ENCODE results near the gene HCN3. TPM values are rescaled to one million over a fixed set of nuclear protein-coding genes. Genes with fewer than 3 reads are reported as not detected.
A peak's percentile ranks its signal among the peaks of the same experiment; 100 is the strongest.

The HCN3 gene
- polyA plus RNA-seq, 1 donor from 2014 or later, result 53.2 TPM

DNA sequence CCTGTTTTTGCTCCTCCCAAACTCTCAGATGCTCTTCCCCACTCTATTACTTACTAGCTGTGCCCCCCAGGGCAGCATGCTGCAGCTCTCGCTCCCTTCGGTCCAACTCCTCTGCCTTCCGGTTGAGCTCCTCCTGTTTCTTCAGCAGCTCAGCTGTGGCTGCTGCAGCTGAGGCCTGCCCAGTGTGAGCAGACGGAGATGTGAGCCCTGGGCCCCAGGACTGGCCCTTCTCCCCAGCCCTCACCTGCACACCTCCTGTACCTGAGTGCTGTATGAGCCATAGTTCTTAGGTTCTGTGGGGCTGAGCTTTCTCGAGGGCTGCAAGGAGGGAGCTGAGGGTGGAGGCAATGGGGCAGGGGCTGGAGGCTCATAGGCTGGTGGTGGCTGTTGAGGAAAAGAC, 17.0 kb upstream of the HCN3 start:
- no peaks in the 10 kb centered on the region for H3K36me3 ChIP-seq (ENCODE audit: insufficient read depth, low read length)
- H3K27ac ChIP-seq (ENCODE audit: low read length), result no peak overlapping the region
- H4K20me1 ChIP-seq (ENCODE audit: insufficient read depth), result no peaks in the 10 kb centered on the region
- H3K9me3 ChIP-seq (ENCODE audit: low read length), result no peaks in the 10 kb centered on the region
- no peaks in the 10 kb centered on the region for H3K9me2 ChIP-seq (ENCODE audit: insufficient read depth, low read length)
- no peak for TF ChIP-seq CTCF (IDR thresholded peaks at IDR 0.05; ENCODE audit: poor library complexity, severe bottlenecking)
- no peak overlapping the region for H3K4me2 ChIP-seq (ENCODE audit: low read length)
- no peak overlapping the region for H2AFZ ChIP-seq (ENCODE audit: low read depth, low read length)
- no peak overlapping the region for H3K9ac ChIP-seq (ENCODE audit: low read length)
- no peak overlapping the region for H3K4me3 ChIP-seq (ENCODE audit: low read length)
- H3K27me3 ChIP-seq (ENCODE audit: insufficient read depth, low read depth, low read length), result no peaks in the 10 kb centered on the region
- peaks cover 4% of the 10 kb centered on the region for H3F3A ChIP-seq (ENCODE audit: insufficient read depth, low read length, poor library complexity, severe bottlenecking)
- peaks cover 16% of the 10 kb centered on the region for H3K79me2 ChIP-seq (replicated peaks; ENCODE audit: insufficient read depth, low read length)

- Histone ChIP-seq H3K36me3 (ENCODE audit: insufficient read depth, low read length) (no peaks in the 10 kb centered on the region), H2AFZ (ENCODE audit: low read depth, low read length) (peak overlapping the region; percentile 63), H3K27me3 (ENCODE audit: insufficient read depth, low read depth, low read length) (no peaks in the 10 kb centered on the region), H3K4me2 (ENCODE audit: low read length) (peak overlapping the region; percentile 98), H3K79me2 (replicated peaks; ENCODE audit: insufficient read depth, low read length) (peaks cover 16% of the 10 kb centered on the region), H3K9me2 (ENCODE audit: insufficient read depth, low read length) (no peaks in the 10 kb centered on the region), H4K20me1 (ENCODE audit: insufficient read depth) (no peaks in the 10 kb centered on the region), H3K27ac (ENCODE audit: low read length) (peak overlapping the region; percentile 71), H3F3A (ENCODE audit: insufficient read depth, low read length, poor library complexity, severe bottlenecking) (peaks cover 4% of the 10 kb centered on the region), H3K9me3 (ENCODE audit: low read length) (no peaks in the 10 kb centered on the region), H3K9ac (ENCODE audit: low read length) (peak overlapping the region; percentile 80), H3K4me3 (ENCODE audit: low read length) (peak overlapping the region; percentile 91)
- TF ChIP-seq CTCF (IDR thresholded peaks at IDR 0.05; ENCODE audit: poor library complexity, severe bottlenecking), result peak; percentile 30
- no peak for TF ChIP-seq MXI1 (conservative IDR thresholded peaks at IDR 0.05; ENCODE audit: poor library complexity, severe bottlenecking)
- TF ChIP-seq EP300 (conservative IDR thresholded peaks at IDR 0.05; ENCODE audit: poor library complexity, severe bottlenecking), result no peak
- TF ChIP-seq RAD21 (conservative IDR thresholded peaks at IDR 0.05), result no peak
- TF ChIP-seq REST (IDR thresholded peaks at IDR 0.05; ENCODE audit: borderline replicate concordance), result no peak
- TF ChIP-seq SMC3 (conservative IDR thresholded peaks at IDR 0.05; ENCODE audit: poor library complexity), result no peak
- no peak for TF ChIP-seq EZH2 (IDR thresholded peaks at IDR 0.05; ENCODE audit: borderline replicate concordance, insufficient read depth, low read length, poor library complexity, severe bottlenecking)
- no peak for TF ChIP-seq TAF1 (IDR thresholded peaks at IDR 0.05; ENCODE audit: low read depth)
These were observed 15.8 kb upstream of the HCN3 start for GRCh38 chr1:155261493-155261851.
